Neuronal stem cell (in vitro differentiated cells): ENCODE data around the gene CRP.

Experiments
- DNase-seq: peaks from one replicate; pipeline ENCODE4 v3.0.0-alpha.2; 2013; ENCODE audit warnings: low spot score
- H2AFZ ChIP-seq: one replicate; pipeline ENCODE4 v1.6.1; 2013; ENCODE audit warnings: mild to moderate bottlenecking, low read length, inconsistent platforms
- H2AK5ac ChIP-seq: 2 replicates; pipeline ENCODE4 v1.6.1; 2013; ENCODE audit warnings: low read depth, mild to moderate bottlenecking, inconsistent platforms, low read length, moderate library complexity, mixed read lengths
- H2BK120ac ChIP-seq: 2 replicates; pipeline ENCODE4 v1.6.1; 2013; ENCODE audit warnings: low read depth, mild to moderate bottlenecking, inconsistent platforms, low read length, moderate library complexity, mixed read lengths
- H2BK12ac ChIP-seq: one replicate; pipeline ENCODE4 v1.6.1; 2013; ENCODE audit warnings: low read length, inconsistent platforms
- H2BK15ac ChIP-seq: 2 replicates; pipeline ENCODE4 v1.6.1; 2013; ENCODE audit warnings: mild to moderate bottlenecking, low read length, inconsistent platforms, mixed read lengths
- H2BK5ac ChIP-seq: one replicate; pipeline ENCODE4 v1.6.1; 2013; ENCODE audit warnings: inconsistent platforms, mild to moderate bottlenecking, low read length, moderate library complexity
- H3K14ac ChIP-seq: one replicate; pipeline ENCODE4 v1.6.1; 2013; ENCODE audit warnings: low read length, inconsistent platforms
- H3K18ac ChIP-seq: 2 replicates; pipeline ENCODE4 v1.6.1; 2013; ENCODE audit warnings: low read length, inconsistent platforms
- H3K23ac ChIP-seq: 2 replicates; pipeline ENCODE4 v1.6.1; 2013; ENCODE audit warnings: low read depth, mild to moderate bottlenecking, mixed read lengths, low read length, inconsistent platforms; ENCODE audit not compliant: poor library complexity
- H3K27ac ChIP-seq: replicated peaks from 3 replicates; pipeline ENCODE4 v1.5.1; 2013; ENCODE audit warnings: low read length, inconsistent platforms
- H3K27me3 ChIP-seq, 3 experiments: 2 replicates each; pipeline ENCODE4 v1.6.1; 2013; ENCODE audit warnings: low read length in 3 of 3, mild to moderate bottlenecking in 2 of 3, inconsistent platforms in 1 of 3, low read depth in 1 of 3, mixed read lengths in 1 of 3, moderate library complexity in 1 of 3; ENCODE audit not compliant: control insufficient read depth in 3 of 3, insufficient read depth in 3 of 3
- H3K36me3 ChIP-seq, 2 donors: replicated peaks in 1 of 2; 2 replicates each; pipeline ENCODE4 v1.6.1; 2013; ENCODE audit warnings: low read length in 2 of 2; ENCODE audit not compliant: control insufficient read depth in 2 of 2, insufficient read depth in 2 of 2
- H3K4ac ChIP-seq: 2 replicates; pipeline ENCODE4 v1.6.1; 2013; ENCODE audit warnings: inconsistent platforms, mild to moderate bottlenecking, low read length, moderate library complexity
- H3K4me1 ChIP-seq, 2 donors: 1 replicate in 1 of 2; 2 replicates in 1 of 2; pipeline ENCODE4 v1.6.1; 2013; ENCODE audit warnings: low read length in 2 of 2, low read depth in 1 of 2; ENCODE audit not compliant: control insufficient read depth in 2 of 2, insufficient read depth in 1 of 2
- H3K4me2 ChIP-seq: one replicate; pipeline ENCODE4 v1.6.1; 2013; ENCODE audit warnings: mild to moderate bottlenecking, low read length, inconsistent platforms; ENCODE audit not compliant: insufficient read depth, poor library complexity, severe bottlenecking
- H3K4me3 ChIP-seq, 2 donors: 2 replicates each; pipeline ENCODE4 v1.5.1; 2013; ENCODE audit warnings: low read length in 2 of 2, mild to moderate bottlenecking in 2 of 2, inconsistent platforms in 1 of 2, moderate library complexity in 1 of 2
- H3K79me1 ChIP-seq: one replicate; pipeline ENCODE4 v1.6.1; 2013; ENCODE audit warnings: low read depth, mild to moderate bottlenecking, inconsistent platforms, low read length, moderate library complexity
- H3K9ac ChIP-seq: one replicate; pipeline ENCODE4 v1.6.1; 2013; ENCODE audit warnings: mild to moderate bottlenecking, low read depth, low read length, inconsistent platforms; ENCODE audit not compliant: poor library complexity
- H3K9me3 ChIP-seq, 2 donors: replicated peaks in 1 of 2; 2 replicates each; pipeline versions ENCODE3 to v1.6.1; 2013; ENCODE audit warnings: low read length in 2 of 2, mild to moderate bottlenecking in 2 of 2, inconsistent platforms in 1 of 2, low read depth in 1 of 2, mixed read lengths in 1 of 2, moderate library complexity in 1 of 2; ENCODE audit not compliant: control insufficient read depth in 2 of 2, insufficient read depth in 1 of 2
- H4K8ac ChIP-seq: one replicate; pipeline ENCODE4 v1.6.1; 2013; ENCODE audit warnings: low read depth, mild to moderate bottlenecking, inconsistent platforms, low read length, moderate library complexity
- H4K91ac ChIP-seq: one replicate; pipeline ENCODE4 v1.6.1; 2013; ENCODE audit warnings: low read length, low read depth, mild to moderate bottlenecking, inconsistent platforms; ENCODE audit not compliant: poor library complexity
- WGBS, 2 donors: extraction: QIAGEN DNeasy Blood & Tissue Kit; methylation state at CpG; one replicate each; pipeline ENCODE4 v1.1.7; 2013; ENCODE audit warnings: missing lambda C conversion rate in 2 of 2, mixed read lengths in 1 of 2; ENCODE audit not compliant: insufficient read length in 2 of 2, insufficient replicate concordance in 1 of 2; ENCODE audit errors: extremely low coverage in 2 of 2; 5-methylcytosine and 5-hydroxymethylcytosine counted together

CRP gene

DNA sequence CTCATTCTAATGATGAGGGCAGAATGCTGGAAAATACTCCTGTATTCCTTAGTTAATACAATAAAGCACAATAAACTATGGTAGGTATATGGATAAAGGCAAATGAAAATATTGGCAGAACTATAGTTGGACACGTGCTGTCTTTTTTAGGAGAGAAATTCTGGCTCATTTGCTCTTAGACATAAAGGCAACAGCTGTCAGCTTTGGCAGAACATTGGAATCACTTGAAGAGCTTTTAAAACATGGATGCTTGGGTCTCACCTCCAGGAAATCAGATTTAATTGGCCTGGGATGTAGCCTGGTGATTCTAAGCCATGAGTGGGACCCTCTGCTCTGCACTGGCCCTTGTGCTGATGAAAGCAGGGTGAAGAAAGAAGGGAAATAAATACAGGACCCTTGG is 9.9 kb downstream of the CRP start:
- Histone ChIP-seq H4K91ac (no peak overlapping the region), H2BK120ac (no peak overlapping the region), H3K14ac (no peak overlapping the region), H2BK15ac (no peak overlapping the region), H3K4ac (no peak overlapping the region), H2BK12ac (no peak overlapping the region), H3K79me1 (no peaks in the 10 kb centered on the region), H3K4me1 (peaks cover 0 to 1% of the 10 kb centered on the region in 2 donors), H3K23ac (no peak overlapping the region), H3K9me3 (no peaks in the 10 kb centered on the region), H2AK5ac (no peak overlapping the region), H3K4me3 (no peak overlapping the region), H4K8ac (no peak overlapping the region), H2BK5ac (no peak overlapping the region), H3K18ac (no peak overlapping the region), H3K9ac (no peak overlapping the region), H3K4me2 (no peak overlapping the region), H3K36me3 (no peaks in the 10 kb centered on the region), H3K27me3 (peaks cover 0 to 8% (median 0%) of the 10 kb centered on the region in 3 experiments), H2AFZ (no peak overlapping the region), H3K27ac (no peak overlapping the region)
- no peak for DNase-seq
- no CpG with 5 or more reads among the region's 1 CpG for WGBS, 2 donors

DNA sequence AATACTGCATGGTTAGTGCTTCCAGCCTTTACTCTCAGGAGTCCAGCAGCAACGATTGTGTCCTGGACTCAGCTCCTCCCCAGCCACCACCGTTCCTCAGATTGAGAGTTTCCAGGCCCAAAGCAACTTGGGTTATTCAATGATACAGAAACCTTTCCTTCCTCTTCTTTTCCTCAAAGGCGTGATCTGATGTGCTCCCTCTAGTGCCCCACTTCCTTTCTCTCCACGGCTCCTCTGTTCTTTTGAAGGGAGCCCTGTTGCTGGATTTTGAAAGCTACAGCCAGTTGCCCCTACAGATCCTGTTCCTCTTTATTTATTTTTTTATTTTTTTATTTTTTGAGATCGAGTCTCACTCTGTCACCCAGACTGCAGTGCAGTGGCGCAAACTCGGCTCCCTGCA is 14.1 kb downstream of the CRP start:
- Histone ChIP-seq H3K4ac (no peak overlapping the region), H3K4me2 (no peak overlapping the region), H2AFZ (no peak overlapping the region), H3K36me3 (no peaks in the 10 kb centered on the region), H3K23ac (no peak overlapping the region), H3K18ac (no peak overlapping the region), H2BK15ac (no peak overlapping the region), H4K91ac (no peak overlapping the region), H3K14ac (no peak overlapping the region), H2AK5ac (no peak overlapping the region), H3K27me3 (no peaks in the 10 kb centered on the region), H2BK5ac (no peak overlapping the region), H2BK120ac (no peak overlapping the region), H3K79me1 (no peaks in the 10 kb centered on the region), H3K9me3 (no peaks in the 10 kb centered on the region), H3K27ac (no peak overlapping the region), H3K4me1 (peaks cover 0 to 1% of the 10 kb centered on the region in 2 donors), H3K4me3 (no peak overlapping the region), H3K9ac (no peak overlapping the region), H4K8ac (no peak overlapping the region), H2BK12ac (no peak overlapping the region)
- DNase-seq, result no peak
- no CpG with 5 or more reads among the region's 7 CpGs for WGBS, 2 donors

DNA sequence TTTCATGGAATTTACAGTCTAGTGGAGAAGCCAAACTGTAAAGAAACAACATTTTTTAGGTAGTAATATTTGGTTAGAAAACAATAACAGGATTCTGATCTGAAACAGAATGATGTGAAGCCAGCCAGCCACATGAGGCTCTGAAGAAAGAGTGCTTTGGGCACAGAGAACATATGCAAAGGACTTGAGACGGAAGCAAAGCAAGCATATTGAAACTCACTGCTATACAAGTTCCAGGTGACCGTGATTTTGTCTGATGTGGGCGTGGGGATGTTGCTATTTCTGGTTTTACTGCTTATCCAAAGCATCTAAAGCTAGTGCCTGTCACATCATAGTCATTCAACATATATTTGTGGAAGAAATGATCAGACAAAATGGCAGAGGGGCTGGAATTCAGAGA is 14.7 kb downstream of the CRP start:
- Histone ChIP-seq H3K4me3 (no peak overlapping the region), H2AK5ac (no peak overlapping the region), H2BK5ac (no peak overlapping the region), H3K27ac (no peak overlapping the region), H2BK12ac (no peak overlapping the region), H3K27me3 (no peaks in the 10 kb centered on the region), H3K9ac (no peak overlapping the region), H3K4ac (no peak overlapping the region), H3K79me1 (no peaks in the 10 kb centered on the region), H2BK120ac (no peak overlapping the region), H3K4me2 (no peak overlapping the region), H4K91ac (no peak overlapping the region), H2AFZ (no peak overlapping the region), H4K8ac (no peak overlapping the region), H3K18ac (no peak overlapping the region), H3K14ac (no peak overlapping the region), H2BK15ac (no peak overlapping the region), H3K36me3 (no peaks in the 10 kb centered on the region), H3K4me1 (no peaks in the 10 kb centered on the region), H3K9me3 (no peaks in the 10 kb centered on the region), H3K23ac (no peak overlapping the region)
- no peak for DNase-seq
- WGBS, 2 donors, result no CpG with 5 or more reads among the region's 3 CpGs

DNA sequence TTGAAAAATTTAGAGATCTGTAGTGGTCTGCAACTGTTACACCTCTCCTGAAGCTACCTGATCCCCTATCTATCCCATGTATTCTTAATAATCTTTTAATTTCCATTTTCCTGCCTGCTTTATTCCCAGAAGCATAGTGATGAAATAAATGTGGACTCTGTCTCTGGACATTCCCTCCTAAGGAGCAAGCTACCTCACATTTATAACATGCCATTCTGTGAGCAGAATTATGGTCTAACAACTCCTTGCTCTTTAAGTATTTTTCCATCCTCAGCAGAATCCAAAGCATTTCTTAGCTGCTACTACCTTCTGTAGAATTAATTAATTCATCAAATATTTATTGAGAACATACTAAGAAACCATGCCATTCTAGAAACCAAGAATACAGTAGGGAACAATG is 15.1 kb downstream of the CRP start:
- no peaks in the 10 kb centered on the region for H3K9me3 ChIP-seq
- H3K27me3 ChIP-seq, result no peaks in the 10 kb centered on the region
- H2BK15ac ChIP-seq, result no peak overlapping the region
- H2BK120ac ChIP-seq, result no peak overlapping the region
- H4K8ac ChIP-seq, result no peak overlapping the region
- DNase-seq, result no peak
- H3K23ac ChIP-seq, result no peak overlapping the region
- no peak overlapping the region for H3K4me3 ChIP-seq
- no peaks in the 10 kb centered on the region for H3K36me3 ChIP-seq
- H3K4me2 ChIP-seq, result no peak overlapping the region
- H2AFZ ChIP-seq, result no peak overlapping the region
- H2BK5ac ChIP-seq, result no peak overlapping the region
- no peak overlapping the region for H3K14ac ChIP-seq
- no peak overlapping the region for H3K4ac ChIP-seq
- H2BK12ac ChIP-seq, result no peak overlapping the region
- no peaks in the 10 kb centered on the region for H3K79me1 ChIP-seq
- no peak overlapping the region for H2AK5ac ChIP-seq
- H3K9ac ChIP-seq, result no peak overlapping the region
- no peak overlapping the region for H4K91ac ChIP-seq
- H3K27ac ChIP-seq, result no peak overlapping the region
- no peak overlapping the region for H3K18ac ChIP-seq
- no peaks in the 10 kb centered on the region for H3K4me1 ChIP-seq
